ENCODE data around the gene ZBTB44.

DNA sequence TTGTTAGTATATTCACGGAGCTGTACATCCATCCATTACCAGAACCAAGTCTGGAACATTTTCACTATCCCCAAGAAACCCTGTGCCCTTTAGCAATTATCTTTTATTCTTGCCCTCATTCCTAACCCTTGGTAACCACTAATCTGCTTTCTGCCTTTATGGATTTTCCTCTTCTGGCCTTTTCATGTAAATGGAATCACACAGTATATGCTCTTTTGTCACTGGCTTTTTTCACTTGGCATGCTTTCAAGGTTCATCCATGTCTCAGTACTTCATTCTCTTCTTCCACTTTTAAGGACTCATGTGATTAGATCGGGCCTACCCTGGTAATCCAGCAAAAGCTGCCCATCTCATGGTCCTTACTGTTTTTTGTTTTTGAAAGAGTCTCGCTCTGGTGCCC is 11.0 kb upstream of the ZBTB44 start:
- TF ChIP-seq, protein P1, sequence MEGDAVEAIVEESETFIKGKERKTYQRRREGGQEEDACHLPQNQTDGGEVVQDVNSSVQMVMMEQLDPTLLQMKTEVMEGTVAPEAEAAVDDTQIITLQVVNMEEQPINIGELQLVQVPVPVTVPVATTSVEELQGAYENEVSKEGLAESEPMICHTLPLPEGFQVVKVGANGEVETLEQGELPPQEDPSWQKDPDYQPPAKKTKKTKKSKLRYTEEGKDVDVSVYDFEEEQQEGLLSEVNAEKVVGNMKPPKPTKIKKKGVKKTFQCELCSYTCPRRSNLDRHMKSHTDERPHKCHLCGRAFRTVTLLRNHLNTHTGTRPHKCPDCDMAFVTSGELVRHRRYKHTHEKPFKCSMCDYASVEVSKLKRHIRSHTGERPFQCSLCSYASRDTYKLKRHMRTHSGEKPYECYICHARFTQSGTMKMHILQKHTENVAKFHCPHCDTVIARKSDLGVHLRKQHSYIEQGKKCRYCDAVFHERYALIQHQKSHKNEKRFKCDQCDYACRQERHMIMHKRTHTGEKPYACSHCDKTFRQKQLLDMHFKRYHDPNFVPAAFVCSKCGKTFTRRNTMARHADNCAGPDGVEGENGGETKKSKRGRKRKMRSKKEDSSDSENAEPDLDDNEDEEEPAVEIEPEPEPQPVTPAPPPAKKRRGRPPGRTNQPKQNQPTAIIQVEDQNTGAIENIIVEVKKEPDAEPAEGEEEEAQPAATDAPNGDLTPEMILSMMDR (IDR thresholded peaks at IDR 0.05) = no peak
- TF ChIP-seq POLR2A (IDR thresholded peaks at IDR 0.05) = no peak
- no peak for TF ChIP-seq POLR2AphosphoS5 (IDR thresholded peaks at IDR 0.05)
- TF ChIP-seq EP300 (IDR thresholded peaks at IDR 0.05) = no peak
